ENCODE results near the gene SORCS2.

DNA sequence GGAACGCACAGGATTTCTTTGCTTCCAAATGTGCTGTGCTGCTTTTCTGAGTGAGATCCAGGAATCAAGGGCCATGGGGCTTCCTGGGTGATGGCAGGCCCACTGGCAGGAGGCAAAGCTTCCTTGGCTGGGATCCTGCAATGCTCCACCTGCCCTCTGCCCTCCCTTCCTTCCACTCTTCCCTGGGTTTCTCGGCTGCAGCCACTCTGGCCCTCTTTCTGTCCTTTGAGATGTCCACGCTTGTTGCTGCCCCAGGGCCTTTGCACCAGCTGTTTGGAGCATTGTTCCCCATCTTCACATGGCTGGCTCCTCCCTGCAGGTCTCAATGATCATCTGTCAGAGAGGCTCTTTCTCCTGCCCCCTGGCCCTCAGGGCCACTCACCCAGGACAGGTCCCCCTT, 163.5 kb downstream of the SORCS2 start:
- TF ChIP-seq, protein P1, sequence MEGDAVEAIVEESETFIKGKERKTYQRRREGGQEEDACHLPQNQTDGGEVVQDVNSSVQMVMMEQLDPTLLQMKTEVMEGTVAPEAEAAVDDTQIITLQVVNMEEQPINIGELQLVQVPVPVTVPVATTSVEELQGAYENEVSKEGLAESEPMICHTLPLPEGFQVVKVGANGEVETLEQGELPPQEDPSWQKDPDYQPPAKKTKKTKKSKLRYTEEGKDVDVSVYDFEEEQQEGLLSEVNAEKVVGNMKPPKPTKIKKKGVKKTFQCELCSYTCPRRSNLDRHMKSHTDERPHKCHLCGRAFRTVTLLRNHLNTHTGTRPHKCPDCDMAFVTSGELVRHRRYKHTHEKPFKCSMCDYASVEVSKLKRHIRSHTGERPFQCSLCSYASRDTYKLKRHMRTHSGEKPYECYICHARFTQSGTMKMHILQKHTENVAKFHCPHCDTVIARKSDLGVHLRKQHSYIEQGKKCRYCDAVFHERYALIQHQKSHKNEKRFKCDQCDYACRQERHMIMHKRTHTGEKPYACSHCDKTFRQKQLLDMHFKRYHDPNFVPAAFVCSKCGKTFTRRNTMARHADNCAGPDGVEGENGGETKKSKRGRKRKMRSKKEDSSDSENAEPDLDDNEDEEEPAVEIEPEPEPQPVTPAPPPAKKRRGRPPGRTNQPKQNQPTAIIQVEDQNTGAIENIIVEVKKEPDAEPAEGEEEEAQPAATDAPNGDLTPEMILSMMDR (IDR thresholded peaks at IDR 0.05; ENCODE audit: low read depth, low read length): no peak
- no peak for TF ChIP-seq POLR2A (IDR thresholded peaks at IDR 0.05; ENCODE audit: extremely low read depth, insufficient read length)
- TF ChIP-seq, protein P2, sequence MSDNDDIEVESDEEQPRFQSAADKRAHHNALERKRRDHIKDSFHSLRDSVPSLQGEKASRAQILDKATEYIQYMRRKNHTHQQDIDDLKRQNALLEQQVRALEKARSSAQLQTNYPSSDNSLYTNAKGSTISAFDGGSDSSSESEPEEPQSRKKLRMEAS (IDR thresholded peaks at IDR 0.05; ENCODE audit: low read depth, low read length): no peak
- no peak for TF ChIP-seq MYC (IDR thresholded peaks at IDR 0.05; ENCODE audit: low read depth, low read length)
